Endothelial cell of umbilical vein (primary cell): ENCODE measurements around the gene SLC25A34. TPM values are rescaled to one million over a fixed set of nuclear protein-coding genes. Genes with fewer than 3 reads are reported as not detected.

ENCODE experiments used
- BruUV-seq: library from RNA; stranded (reverse); fragments of 400-500 nt; replicated peaks from 2 replicates; lab custom pipeline; 2021; lab: Mats Ljungman, UMichigan
- CTCF ChIA-PET: fragments of 300-600, 350-600 bp; sonication (Branson Sonifier 250); formaldehyde crosslinking; loops from one replicate; lab custom pipeline; 2021; ENCODE audit warnings: antibody characterized with exemption, inconsistent platforms; lab: Charles Lee
- POLR2A ChIA-PET: fragments of 300-600, 350-600 bp; sonication (Branson Sonifier 250); formaldehyde crosslinking; loops from one replicate; lab custom pipeline; 2021; ENCODE audit warnings: antibody characterized with exemption, inconsistent platforms; lab: Charles Lee
- DNase-seq: peaks from one replicate; pipeline ENCODE4 v3.0.0-alpha.2; 2011; ENCODE audit warnings: low read depth, low spot score
- FAIRE-seq: peaks from 2 replicates; lab custom pipeline; 2011; peaks lifted over from hg19 to GRCh38; lab: Jason Lieb, UNC
- H2AFZ ChIP-seq: 2 replicates; pipeline ENCODE4 v1.6.0; 2012; ENCODE audit warnings: low read depth, low read length, control low read depth, inconsistent platforms
- H3K27ac ChIP-seq: 2 replicates; pipeline ENCODE4 v1.5.1; 2011; ENCODE audit warnings: low read depth, mild to moderate bottlenecking, control low read depth, low read length, moderate library complexity; ENCODE audit not compliant: insufficient read depth
- H3K27me3 ChIP-seq, 2 experiments: 2 replicates each; pipeline versions ENCODE4 v1.6.0 to v1.6.1; 2011; ENCODE audit warnings: low read length in 2 of 2, mixed read lengths in 1 of 2; ENCODE audit not compliant: control insufficient read depth in 2 of 2, insufficient read depth in 2 of 2
- H3K36me3 ChIP-seq, 2 experiments: 2 replicates in 1 of 2; 3 replicates in 1 of 2; pipeline ENCODE4 v1.5.1; 2011; ENCODE audit warnings: low read length in 2 of 2, mild to moderate bottlenecking in 1 of 2, moderate library complexity in 1 of 2; ENCODE audit not compliant: control insufficient read depth in 2 of 2, insufficient read depth in 2 of 2; ENCODE audit errors: extremely low read depth in 1 of 2
- H3K4me1 ChIP-seq: 3 replicates; pipeline ENCODE4 v1.5.1; 2011; ENCODE audit warnings: mild to moderate bottlenecking, low read length; ENCODE audit not compliant: control insufficient read depth, insufficient read depth; ENCODE audit errors: extremely low read depth
- H3K4me2 ChIP-seq: 2 replicates; pipeline ENCODE4 v1.6.1; 2011; ENCODE audit warnings: low read length, control low read depth, mixed read lengths; ENCODE audit not compliant: insufficient read depth
- H3K4me3 ChIP-seq, 3 experiments: fragments of 200-600 bp in 1 of 3; sonication (generic), shearing (Covaris generic) in 1 of 3; replicated peaks in 1 of 3; 2 replicates each; pipeline ENCODE4 v1.5.1; 2011 to 2016; ENCODE audit warnings: control low read depth in 3 of 3, low read length in 3 of 3, mild to moderate bottlenecking in 2 of 3, inconsistent platforms in 1 of 3, low read depth in 1 of 3, moderate library complexity in 1 of 3; ENCODE audit not compliant: insufficient read depth in 1 of 3
- H3K79me2 ChIP-seq: 2 replicates; pipeline ENCODE4 v1.6.0; 2012; ENCODE audit warnings: low read length, inconsistent platforms; ENCODE audit not compliant: control insufficient read depth, insufficient read depth
- H3K9ac ChIP-seq: replicated peaks from 2 replicates; pipeline ENCODE3; 2011; ENCODE audit warnings: low read length, control low read depth; ENCODE audit not compliant: insufficient read depth; ENCODE audit errors: extremely low read depth
- H3K9me1 ChIP-seq: replicated peaks from 3 replicates; pipeline ENCODE4 v1.6.0; 2011; ENCODE audit warnings: mild to moderate bottlenecking, low read length; ENCODE audit not compliant: control insufficient read depth, insufficient read depth; ENCODE audit errors: extremely low read depth
- H3K9me3 ChIP-seq: replicated peaks from 2 replicates; pipeline ENCODE4 v1.5.1; 2012; ENCODE audit warnings: low read length, inconsistent platforms; ENCODE audit not compliant: control insufficient read depth, insufficient read depth
- H4K20me1 ChIP-seq: replicated peaks from 2 replicates; pipeline ENCODE3; 2011; ENCODE audit warnings: mild to moderate bottlenecking, low read length; ENCODE audit not compliant: control insufficient read depth, insufficient read depth; ENCODE audit errors: extremely low read depth
- EZH2 ChIP-seq: IDR thresholded peaks from 2 replicates; pipeline ENCODE4 v1.6.1; 2012; ENCODE audit warnings: borderline replicate concordance, low read depth, mild to moderate bottlenecking, moderate library complexity, low read length, inconsistent platforms; ENCODE audit not compliant: severe bottlenecking
- FOS ChIP-seq: IDR thresholded peaks from 2 replicates; pipeline ENCODE4 v1.6.1; 2011; ENCODE audit warnings: mild to moderate bottlenecking, low read length, moderate library complexity, borderline replicate concordance; ENCODE audit not compliant: insufficient read depth
- GATA2 ChIP-seq: IDR thresholded peaks from 2 replicates; pipeline ENCODE4 v1.7.0; 2011; ENCODE audit warnings: low read depth, mild to moderate bottlenecking, moderate library complexity, mixed read lengths, low read length; ENCODE audit not compliant: insufficient read length, insufficient read depth
- JUN ChIP-seq: IDR thresholded peaks from 2 replicates; pipeline ENCODE4 v1.6.1; 2011; ENCODE audit warnings: borderline replicate concordance, low read depth; ENCODE audit not compliant: insufficient read length, insufficient read depth
- MYC ChIP-seq: IDR thresholded peaks from one replicate; pipeline ENCODE4 v1.6.1; 2011; ENCODE audit warnings: mild to moderate bottlenecking, low read depth, low read length
- POLR2A ChIP-seq: IDR thresholded peaks from 2 replicates; pipeline ENCODE4 v1.6.1; 2012; ENCODE audit warnings: low read depth, mild to moderate bottlenecking, control low read depth, low read length
- POLR2AphosphoS5 ChIP-seq: IDR thresholded peaks from 2 replicates; pipeline ENCODE4 v1.6.1; 2012; ENCODE audit warnings: low read depth, mild to moderate bottlenecking, control low read depth, low read length, moderate library complexity; ENCODE audit not compliant: insufficient read depth
- dilution Hi-C: fragments of 300-500 bp; cut with MboI; formaldehyde crosslinking; loops from one replicate; pipeline ENCODE4 v1.15.0; 2019; ENCODE audit warnings: low sequenced_read_pairs; ENCODE audit not compliant: extremely low pct_ligation_motif_present
- intact Hi-C: fragments of 100-400 bp; cut with micrococcal nuclease; formaldehyde crosslinking; loops from one replicate; pipeline ENCODE4 v1.10.0; 2022
- polyA plus RNA-seq, 4 experiments: library from polyadenylated mRNA; depleted of rRNA in 3 of 4; stranded (reverse) in 3 of 4; unstranded in 1 of 4; fragments of >200 nt; gene quantifications; 2 replicates each; pipeline versions ENCODE4 v1.2.1 to v1.2.3, GENCODE V29; 2011 to 2012; ENCODE audit warnings: missing spikeins in 1 of 4
- total RNA-seq: library from RNA; stranded (reverse); gene quantifications from 2 replicates; pipeline ENCODE4 v1.2.3, GENCODE V29; 2021
- TF ChIP-seq, protein P1 (sequence below): IDR thresholded peaks from 2 replicates; pipeline ENCODE4 v1.6.1; 2011; ENCODE audit not compliant: insufficient read depth, insufficient read length
- TF ChIP-seq, protein P2 (sequence below), 2 donors: IDR thresholded peaks; 1 replicate in 1 of 2; 2 replicates in 1 of 2; pipeline ENCODE4 v1.5.1; 2011; ENCODE audit warnings: low read length in 2 of 2, mild to moderate bottlenecking in 2 of 2, moderate library complexity in 2 of 2, control low read depth in 1 of 2, inconsistent platforms in 1 of 2, low read depth in 1 of 2; ENCODE audit not compliant: insufficient read depth in 1 of 2; ENCODE audit errors: extremely low read depth in 1 of 2

Gene SLC25A34
- total and polyA plus RNA-seq, 2 donors (not counting 3 experiments of a cell fraction or from before 2014, with no cell fraction given): 0.90 to 1.1 TPM

DNA sequence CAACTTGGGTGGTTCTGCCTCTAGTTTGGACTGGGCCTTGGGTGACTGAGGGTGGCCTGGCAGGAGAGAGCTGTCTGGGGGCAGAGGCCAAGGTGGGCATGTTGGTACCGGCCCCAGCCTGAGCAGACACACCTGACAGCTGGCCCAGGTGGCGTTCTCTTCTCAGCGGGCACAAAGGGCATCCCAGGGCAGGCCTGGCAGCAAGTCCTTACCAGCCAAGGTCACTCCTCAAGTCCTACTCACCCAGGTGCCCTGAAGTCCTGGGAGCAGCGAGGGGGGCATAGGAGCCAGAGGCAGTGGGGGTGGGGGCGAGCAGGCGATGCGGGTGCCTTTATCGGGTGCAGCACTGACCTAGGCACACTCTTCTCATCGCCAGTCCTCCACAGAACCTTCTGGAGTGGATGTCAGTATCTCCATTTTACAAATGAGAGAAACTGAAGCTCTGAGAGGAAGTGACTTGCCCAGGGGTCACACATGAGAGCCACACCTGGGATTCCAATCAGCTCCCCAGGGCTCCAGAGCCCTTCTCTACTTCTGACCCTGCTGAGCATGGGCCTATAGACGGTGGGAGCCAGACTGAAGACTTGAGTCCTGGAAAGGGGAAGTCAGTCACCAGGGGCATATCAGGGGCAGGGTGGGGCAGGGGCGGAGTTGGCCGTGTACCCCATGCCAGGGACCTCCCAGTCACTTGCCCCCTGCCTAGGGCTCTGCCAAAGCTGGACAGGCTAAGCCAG is 587 bp upstream of the SLC25A34 start:
- Histone ChIP-seq H2AFZ (no peak overlapping the region), H3K27me3 (no peaks in the 10 kb centered on the region), H3K4me1 (no peaks in the 10 kb centered on the region), H3K9me3 (no peaks in the 10 kb centered on the region), H4K20me1 (no peaks in the 10 kb centered on the region), H3K4me2 (no peak overlapping the region), H3K9ac (no peak overlapping the region), H3K36me3 (peaks cover 2 to 31% of the 10 kb centered on the region in 2 experiments), H3K79me2 (no peaks in the 10 kb centered on the region), H3K9me1 (no peaks in the 10 kb centered on the region), H3K4me3 (no peak overlapping the region), H3K27ac (no peak overlapping the region)
- dilution Hi-C loops (no loop called here), intact Hi-C loops (no loop called here)
- ChIA-PET POLR2A (no interaction called here), CTCF (interaction anchor here (0.8 to 1.2 kb wide), 2 partner anchors 14 to 24 kb away, joined by 3 read pairs; no protein-coding TSS in a partner anchor)
- no peak for DNase-seq
- BruUV-seq: no TSS peak
- no peak for FAIRE-seq
- no peak for TF ChIP-seq POLR2A
- TF ChIP-seq POLR2AphosphoS5: no peak
- TF ChIP-seq, protein P1, sequence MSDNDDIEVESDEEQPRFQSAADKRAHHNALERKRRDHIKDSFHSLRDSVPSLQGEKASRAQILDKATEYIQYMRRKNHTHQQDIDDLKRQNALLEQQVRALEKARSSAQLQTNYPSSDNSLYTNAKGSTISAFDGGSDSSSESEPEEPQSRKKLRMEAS: no peak
- TF ChIP-seq JUN: no peak
- TF ChIP-seq EZH2: no peak
- TF ChIP-seq MYC: no peak
- no peak for TF ChIP-seq FOS
- TF ChIP-seq, protein P2, sequence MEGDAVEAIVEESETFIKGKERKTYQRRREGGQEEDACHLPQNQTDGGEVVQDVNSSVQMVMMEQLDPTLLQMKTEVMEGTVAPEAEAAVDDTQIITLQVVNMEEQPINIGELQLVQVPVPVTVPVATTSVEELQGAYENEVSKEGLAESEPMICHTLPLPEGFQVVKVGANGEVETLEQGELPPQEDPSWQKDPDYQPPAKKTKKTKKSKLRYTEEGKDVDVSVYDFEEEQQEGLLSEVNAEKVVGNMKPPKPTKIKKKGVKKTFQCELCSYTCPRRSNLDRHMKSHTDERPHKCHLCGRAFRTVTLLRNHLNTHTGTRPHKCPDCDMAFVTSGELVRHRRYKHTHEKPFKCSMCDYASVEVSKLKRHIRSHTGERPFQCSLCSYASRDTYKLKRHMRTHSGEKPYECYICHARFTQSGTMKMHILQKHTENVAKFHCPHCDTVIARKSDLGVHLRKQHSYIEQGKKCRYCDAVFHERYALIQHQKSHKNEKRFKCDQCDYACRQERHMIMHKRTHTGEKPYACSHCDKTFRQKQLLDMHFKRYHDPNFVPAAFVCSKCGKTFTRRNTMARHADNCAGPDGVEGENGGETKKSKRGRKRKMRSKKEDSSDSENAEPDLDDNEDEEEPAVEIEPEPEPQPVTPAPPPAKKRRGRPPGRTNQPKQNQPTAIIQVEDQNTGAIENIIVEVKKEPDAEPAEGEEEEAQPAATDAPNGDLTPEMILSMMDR (IDR thresholded peaks at IDR 0.05; ENCODE audit: extremely low read depth in 1 of 2, insufficient read depth in 1 of 2, low read depth in 1 of 2, low read length in 2 of 2): no peak
- TF ChIP-seq GATA2: no peak
